ENCODE results near the gene CHAD.
"Not testable (repeated sequence)": the region's sequence is repeated elsewhere in the genome, so short reads cannot be mapped to it uniquely, and the experiment has no call there.

CHAD gene

DNA sequence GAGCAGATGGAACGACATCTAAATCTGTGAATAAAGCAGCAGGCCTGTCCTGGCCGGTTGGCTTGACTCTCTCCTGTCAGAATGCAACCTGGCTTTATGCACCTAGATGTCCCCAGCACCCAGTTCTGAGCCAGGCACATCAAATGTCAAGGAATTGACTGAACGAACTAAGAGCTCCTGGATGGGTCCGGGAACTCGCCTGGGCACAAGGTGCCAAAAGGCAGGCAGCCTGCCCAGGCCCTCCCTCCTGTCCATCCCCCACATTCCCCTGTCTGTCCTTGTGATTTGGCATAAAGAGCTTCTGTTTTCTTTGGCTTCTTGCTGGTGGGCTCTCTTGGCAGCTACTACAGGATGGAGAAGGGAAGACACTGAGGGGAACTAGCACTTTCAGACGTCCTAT is 5.8 kb upstream of the CHAD start:
- Histone ChIP-seq H3K9me2 (replicated peaks; ENCODE audit: insufficient read depth, low read length) (no peaks in the 10 kb centered on the region), H3K9ac (ENCODE audit: low read length) (no peak overlapping the region), H3K27me3 (ENCODE audit: low read length) (no peaks in the 10 kb centered on the region), H3K9me3 (ENCODE audit: insufficient read depth, low read length) (no peaks in the 10 kb centered on the region), H2AFZ (ENCODE audit: low read depth, low read length, severe bottlenecking) (no peak overlapping the region), H3K4me3 (ENCODE audit: insufficient read depth, low read length, poor library complexity, severe bottlenecking) (no peak overlapping the region), H3K79me2 (ENCODE audit: insufficient read depth, low read length) (no peaks in the 10 kb centered on the region), H3K36me3 (ENCODE audit: low read length) (no peaks in the 10 kb centered on the region), H3F3A (ENCODE audit: insufficient read depth) (peaks cover 8% of the 10 kb centered on the region), H3K4me2 (ENCODE audit: low read depth, low read length, poor library complexity, severe bottlenecking) (no peak overlapping the region), H4K20me1 (ENCODE audit: low read depth, low read length) (no peaks in the 10 kb centered on the region), H3K27ac (ENCODE audit: low read depth, low read length) (no peak overlapping the region)
- no peak for TF ChIP-seq EZH2phosphoT487 (conservative IDR thresholded peaks at IDR 0.05; ENCODE audit: low read length)
- TF ChIP-seq, protein P1, sequence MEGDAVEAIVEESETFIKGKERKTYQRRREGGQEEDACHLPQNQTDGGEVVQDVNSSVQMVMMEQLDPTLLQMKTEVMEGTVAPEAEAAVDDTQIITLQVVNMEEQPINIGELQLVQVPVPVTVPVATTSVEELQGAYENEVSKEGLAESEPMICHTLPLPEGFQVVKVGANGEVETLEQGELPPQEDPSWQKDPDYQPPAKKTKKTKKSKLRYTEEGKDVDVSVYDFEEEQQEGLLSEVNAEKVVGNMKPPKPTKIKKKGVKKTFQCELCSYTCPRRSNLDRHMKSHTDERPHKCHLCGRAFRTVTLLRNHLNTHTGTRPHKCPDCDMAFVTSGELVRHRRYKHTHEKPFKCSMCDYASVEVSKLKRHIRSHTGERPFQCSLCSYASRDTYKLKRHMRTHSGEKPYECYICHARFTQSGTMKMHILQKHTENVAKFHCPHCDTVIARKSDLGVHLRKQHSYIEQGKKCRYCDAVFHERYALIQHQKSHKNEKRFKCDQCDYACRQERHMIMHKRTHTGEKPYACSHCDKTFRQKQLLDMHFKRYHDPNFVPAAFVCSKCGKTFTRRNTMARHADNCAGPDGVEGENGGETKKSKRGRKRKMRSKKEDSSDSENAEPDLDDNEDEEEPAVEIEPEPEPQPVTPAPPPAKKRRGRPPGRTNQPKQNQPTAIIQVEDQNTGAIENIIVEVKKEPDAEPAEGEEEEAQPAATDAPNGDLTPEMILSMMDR (IDR thresholded peaks at IDR 0.05; ENCODE audit: insufficient read depth, low read length, poor library complexity, severe bottlenecking), result no peak

- H3F3A ChIP-seq (ENCODE audit: insufficient read depth), result peaks cover 4% of the 10 kb centered on the region
- H3K36me3 ChIP-seq (ENCODE audit: low read length), result no peaks in the 10 kb centered on the region
- H3K4me3 ChIP-seq (ENCODE audit: insufficient read depth, low read length, poor library complexity, severe bottlenecking), result no peak overlapping the region
- no peak overlapping the region for H2AFZ ChIP-seq (ENCODE audit: low read depth, low read length, severe bottlenecking)
- no peaks in the 10 kb centered on the region for H3K27me3 ChIP-seq (ENCODE audit: low read length)
- no peaks in the 10 kb centered on the region for H3K9me2 ChIP-seq (replicated peaks; ENCODE audit: insufficient read depth, low read length)
- H4K20me1 ChIP-seq (ENCODE audit: low read depth, low read length), result no peaks in the 10 kb centered on the region
- no peaks in the 10 kb centered on the region for H3K9me3 ChIP-seq (ENCODE audit: insufficient read depth, low read length)
- no peak for TF ChIP-seq EZH2phosphoT487 (conservative IDR thresholded peaks at IDR 0.05; ENCODE audit: low read length)
- TF ChIP-seq, protein P1 (IDR thresholded peaks at IDR 0.05; ENCODE audit: insufficient read depth, low read length, poor library complexity, severe bottlenecking), result no peak
- no peaks in the 10 kb centered on the region for H3K79me2 ChIP-seq (ENCODE audit: insufficient read depth, low read length)
- H3K27ac ChIP-seq (ENCODE audit: low read depth, low read length), result no peak overlapping the region
- no peak overlapping the region for H3K9ac ChIP-seq (ENCODE audit: low read length)
- H3K4me2 ChIP-seq (ENCODE audit: low read depth, low read length, poor library complexity, severe bottlenecking), result no peak overlapping the region
These were observed 5.2 kb upstream of the CHAD start for GRCh38 chr17:50473901-50474300.

DNA sequence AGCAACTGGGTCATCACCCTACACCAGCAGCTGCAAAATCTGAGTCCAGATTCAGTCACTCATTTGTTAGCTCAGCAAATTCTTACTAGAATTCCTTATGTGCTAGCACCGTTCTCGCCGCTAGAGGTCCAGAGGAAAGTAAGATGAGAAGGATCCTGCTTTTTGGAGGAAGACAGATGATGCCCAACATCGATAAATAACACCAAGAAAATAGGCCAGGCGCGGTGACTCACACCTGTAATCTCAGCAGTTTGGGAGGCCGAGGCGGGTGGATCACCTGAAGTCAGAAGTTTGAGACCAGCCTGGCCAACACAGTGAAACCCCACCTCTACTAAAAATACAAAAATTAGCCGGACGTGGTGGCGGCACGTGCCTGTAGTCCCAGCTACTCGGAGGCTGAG is 4.1 kb upstream of the CHAD start:
- H3K27me3 ChIP-seq (ENCODE audit: low read length); H3F3A ChIP-seq (ENCODE audit: insufficient read depth); H3K9me3 ChIP-seq (ENCODE audit: insufficient read depth, low read length); H4K20me1 ChIP-seq (ENCODE audit: low read depth, low read length); H3K27ac ChIP-seq (ENCODE audit: low read depth, low read length); H3K4me2 ChIP-seq (ENCODE audit: low read depth, low read length, poor library complexity, severe bottlenecking); H3K4me3 ChIP-seq (ENCODE audit: insufficient read depth, low read length, poor library complexity, severe bottlenecking); H2AFZ ChIP-seq (ENCODE audit: low read depth, low read length, severe bottlenecking); H3K79me2 ChIP-seq (ENCODE audit: insufficient read depth, low read length); H3K9ac ChIP-seq (ENCODE audit: low read length); H3K9me2 ChIP-seq (replicated peaks; ENCODE audit: insufficient read depth, low read length); H3K36me3 ChIP-seq (ENCODE audit: low read length): not testable (repeated sequence)

- Histone ChIP-seq H3K36me3 (ENCODE audit: low read length) (no peaks in the 10 kb centered on the region), H3F3A (ENCODE audit: insufficient read depth) (no peaks in the 10 kb centered on the region), H3K9me3 (ENCODE audit: insufficient read depth, low read length) (no peaks in the 10 kb centered on the region), H4K20me1 (ENCODE audit: low read depth, low read length) (no peaks in the 10 kb centered on the region), H2AFZ (ENCODE audit: low read depth, low read length, severe bottlenecking) (no peak overlapping the region), H3K27me3 (ENCODE audit: low read length) (no peaks in the 10 kb centered on the region), H3K4me2 (ENCODE audit: low read depth, low read length, poor library complexity, severe bottlenecking) (no peak overlapping the region), H3K27ac (ENCODE audit: low read depth, low read length) (no peak overlapping the region), H3K9ac (ENCODE audit: low read length) (no peak overlapping the region), H3K79me2 (ENCODE audit: insufficient read depth, low read length) (no peaks in the 10 kb centered on the region), H3K4me3 (ENCODE audit: insufficient read depth, low read length, poor library complexity, severe bottlenecking) (no peak overlapping the region), H3K9me2 (replicated peaks; ENCODE audit: insufficient read depth, low read length) (no peaks in the 10 kb centered on the region)
- TF ChIP-seq, protein P1 (IDR thresholded peaks at IDR 0.05; ENCODE audit: insufficient read depth, low read length, poor library complexity, severe bottlenecking), result no peak
- no peak for TF ChIP-seq EZH2phosphoT487 (conservative IDR thresholded peaks at IDR 0.05; ENCODE audit: low read length)
These were observed 3.6 kb upstream of the CHAD start for GRCh38 chr17:50472286-50472685.

All from SU-DHL-6 (cell line).